K562 (cell line): ENCODE data around the gene ZNF782. TPM values are rescaled to one million over a fixed set of nuclear protein-coding genes. Genes with fewer than 3 reads are reported as not detected.

ENCODE experiments used
- CHCHD3 ChIP-seq: fragments of 250-450 bp; sonication (Bioruptor Pico); IDR thresholded peaks from 2 replicates; pipeline ENCODE4 v2.1.2; 2022; ENCODE audit warnings: mild to moderate bottlenecking
- FOXP4 ChIP-seq: sonication (generic); formaldehyde crosslinking; IDR thresholded peaks from 2 replicates; pipeline ENCODE4 v1.8.0; 2022; ENCODE audit warnings: mild to moderate bottlenecking, missing genetic modification reagents, borderline replicate concordance
- MCM2 ChIP-seq: fragments of 450-650 bp; IDR thresholded peaks from 2 replicates; pipeline ENCODE4 v1.6.1; 2017; ENCODE audit warnings: low read depth, mild to moderate bottlenecking
- MCM3 ChIP-seq: fragments of 450-650 bp; IDR thresholded peaks from 2 replicates; pipeline ENCODE4 v1.6.1; 2016
- MYC ChIP-seq, 2 experiments: fragments of 250-450 bp in 1 of 2; sonication (Bioruptor Pico) in 1 of 2; IDR thresholded peaks; 2 replicates each; pipeline versions ENCODE4 v1.5.1 to v1.6.1; 2012 to 2021; ENCODE audit warnings: low read depth in 2 of 2, borderline replicate concordance in 1 of 2, improper control_type of control experiment in 1 of 2, low read length in 1 of 2, mild to moderate bottlenecking in 1 of 2, moderate library complexity in 1 of 2
- PBX2 ChIP-seq, 2 experiments: IDR thresholded peaks in 1 of 2; conservative IDR thresholded peaks in 1 of 2; 2 replicates each; pipeline ENCODE4 v1.6.1; 2016; ENCODE audit warnings: low read depth in 2 of 2, mild to moderate bottlenecking in 1 of 2, missing compliant biosample characterization in 1 of 2, missing genetic modification characterization in 1 of 2, moderate library complexity in 1 of 2
- PCBP1 ChIP-seq: fragments of 200-400 bp; formaldehyde crosslinking; IDR thresholded peaks from 2 replicates; pipeline ENCODE4 v1.6.1; 2018; ENCODE audit warnings: mild to moderate bottlenecking, low read depth, low read length; ENCODE audit not compliant: poor library complexity, severe bottlenecking
- POLR2G ChIP-seq: fragments of 200-400 bp; formaldehyde crosslinking; IDR thresholded peaks from 2 replicates; pipeline ENCODE4 v1.6.1; 2017; ENCODE audit warnings: low read depth, mild to moderate bottlenecking, antibody characterized with exemption, low read length, moderate library complexity
- RAD21 ChIP-seq, 2 experiments: fragments of 250-450 bp in 1 of 2; fragments of 450-650 bp in 1 of 2; sonication (Bioruptor Pico) in 1 of 2; formaldehyde crosslinking in 1 of 2; IDR thresholded peaks in 1 of 2; conservative IDR thresholded peaks in 1 of 2; 2 replicates each; pipeline versions ENCODE4 v1.4.0 to v1.8.0; 2020 to 2022; ENCODE audit warnings: mild to moderate bottlenecking in 2 of 2, moderate library complexity in 1 of 2
- SMAD4 ChIP-seq: fragments of 250-450 bp; sonication (Bioruptor Pico); conservative IDR thresholded peaks from 2 replicates; pipeline ENCODE4 v1.8.0; 2021; ENCODE audit warnings: inconsistent platforms, mild to moderate bottlenecking, moderate library complexity
- SNAPC5 ChIP-seq: fragments of 250-450 bp; sonication (Bioruptor Pico); IDR thresholded peaks from 2 replicates; pipeline ENCODE4 v1.8.0; 2021; ENCODE audit warnings: moderate library complexity, mild to moderate bottlenecking, inconsistent platforms
- ZBTB12 ChIP-seq: fragments of 250-450 bp; sonication (Bioruptor Pico); IDR thresholded peaks from 2 replicates; pipeline ENCODE4 v1.4.0; 2020
- ZNF57 ChIP-seq: fragments of 450-650 bp; formaldehyde crosslinking; IDR thresholded peaks from 2 replicates; pipeline ENCODE4 v1.4.0; 2020; ENCODE audit warnings: mild to moderate bottlenecking, moderate library complexity
- ZNF592 ChIP-seq: fragments of 450-650 bp; IDR thresholded peaks from 2 replicates; pipeline ENCODE4 v1.6.1; 2017; ENCODE audit warnings: antibody characterized with exemption, mild to moderate bottlenecking
- polyA plus RNA-seq, 8 experiments: library from polyadenylated mRNA; depleted of rRNA in 4 of 8; stranded (reverse) in 5 of 8; unstranded in 3 of 8; fragments of >200 nt; fragmentation: Nextera tagmentation in 2 of 8; fragmentation: Illumina TruSeq in 1 of 8; extraction: Ambion mirVana in 2 of 8; extraction: Trizol in 1 of 8; gene quantifications; 2 replicates each; pipeline versions ENCODE4 v1.2.1 to v1.2.3, GENCODE V29; 2011 to 2014; ENCODE audit warnings: inconsistent platforms in 1 of 8, missing spikeins in 1 of 8
- total RNA-seq, 7 experiments: library from RNA; depleted of rRNA in 6 of 7; stranded (reverse); fragments of >200 nt in 6 of 7; fragmentation: Illumina TruSeq in 2 of 7; extraction: Trizol in 2 of 7; gene quantifications; 2 replicates each; pipeline versions ENCODE4 v1.2.1 to v1.2.3, GENCODE V29; 2011 to 2021; ENCODE audit warnings: low replicate concordance in 1 of 7

The ZNF782 gene
- total and polyA plus RNA-seq, 9 of the 15 experiments (the other 6 are each of a cell fraction or from before 2014, with no cell fraction given) = 0.38 to 8.8 (median 4.5) TPM

- TF ChIP-seq MYC (IDR thresholded peaks at IDR 0.05; ENCODE audit: low read depth, low read length) (peak; percentile 47; the same call in 1 of the 2 replicates), MYC (CRISPR knock-in tag; IDR thresholded peaks at IDR 0.05; ENCODE audit: borderline replicate concordance, low read depth) (no peak), RAD21 (CRISPR knock-in tag; conservative IDR thresholded peaks at IDR 0.05 in 1 of 2, IDR thresholded peaks at IDR 0.05 in 1 of 2) (peak; percentile 85 to 91), PBX2 (CRISPR knock-in tag; IDR thresholded peaks at IDR 0.05; ENCODE audit: low read depth) (no peak), PBX2 (tag; conservative IDR thresholded peaks at IDR 0.05; ENCODE audit: low read depth) (peak; percentile 15; the same call in 1 of the 2 replicates), POLR2G (no peak), MCM2 (no peak), SNAPC5 (CRISPR knock-in tag) (no peak), CHCHD3 (no peak), ZNF592 (0 out of 2 replicates have a peak, but pooled peaks have one; percentile 21), ZNF57 (0 out of 2 replicates have a peak, but pooled peaks have one; percentile 47), MCM3 (no peak), FOXP4 (CRISPR knock-in tag) (no peak), PCBP1 (no peak), ZBTB12 (CRISPR knock-in tag) (no peak), SMAD4 (CRISPR knock-in tag) (0 out of 2 replicates have a peak, but pooled peaks have one; percentile 30)
Measured at GRCh38 chr9:96856363-96857286, 2.3 kb upstream of the ZNF782 start (continued).
